A549 treated with DMSO at 1 μM for 4 hours (cell line): ENCODE measurements around the gene ZNF426. TPM values are rescaled to one million over a fixed set of nuclear protein-coding genes. Genes with fewer than 3 reads are reported as not detected.

Experiments
- total RNA-seq: library from RNA; stranded (reverse); fragments of 200-300 nt; extraction: Qiagen RNA extraction; gene quantifications from 5 replicates; pipeline ENCODE4 v1.2.3, GENCODE V29; 2022; ENCODE audit warnings: low read depth

Gene ZNF426
- 0.90 to 1.5 TPM (median 1.0 TPM) in 5 replicates for total RNA-seq

DNA sequence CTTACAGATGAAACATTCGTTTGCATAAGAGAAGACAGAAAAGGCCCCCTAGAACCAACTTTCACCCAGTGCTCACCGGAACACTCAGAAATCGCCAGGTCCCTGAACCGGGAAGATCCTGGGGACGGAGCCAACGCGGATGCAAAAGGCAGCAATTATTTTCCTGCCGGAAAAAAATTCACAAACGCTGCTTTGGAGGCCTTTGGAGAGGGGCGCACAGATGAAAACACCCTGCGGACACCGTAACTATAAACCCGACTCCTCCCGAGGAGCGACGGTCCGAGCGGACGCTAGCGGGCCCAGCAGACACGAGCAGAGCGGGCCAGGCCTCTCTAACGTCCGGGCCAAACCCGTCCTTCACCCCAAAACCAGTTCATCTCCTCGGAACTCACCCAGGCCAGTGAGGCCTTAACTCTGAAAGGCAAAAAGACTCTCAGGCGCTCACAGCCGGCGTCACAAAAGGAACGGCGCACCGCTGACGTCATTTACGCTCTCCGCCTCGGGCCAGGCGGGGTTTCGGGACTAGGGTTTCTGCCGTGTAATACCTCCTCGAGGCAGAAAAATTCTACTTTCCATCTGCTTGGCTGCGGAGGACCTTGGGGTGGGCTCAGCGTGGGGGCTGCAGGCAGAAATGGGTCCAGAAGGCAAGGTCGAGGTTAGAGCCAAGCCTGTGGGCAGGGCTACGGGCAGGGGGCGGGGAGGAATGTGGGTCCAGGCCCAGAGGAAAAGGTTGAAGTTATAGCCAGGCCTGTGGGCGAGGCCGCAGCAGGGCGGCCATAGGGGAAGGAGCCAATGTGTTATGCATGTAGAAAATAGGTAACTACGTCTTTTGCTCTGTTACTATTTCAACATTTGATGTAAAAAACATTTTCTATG, at the start of gene ZNF426:
Gene ZNF426, minus strand, starts transcription at position 463 of the 876 bp plus-strand sequence. CDS start 2,413 bp downstream, outside the sequence.

GRCh38 chr19:9584073-9584833, 45.8 kb upstream of the ZNF426 start, which contains the start of gene ZNF121:
Gene ZNF121, minus strand, starts transcription at chr19:9584504. Its CDS starts 16,407 bp downstream, at chr19:9568097.

GRCh38 chr19:9498183-9498902, 40.1 kb downstream of the ZNF426 start, which contains the start of gene ZNF560:
Gene ZNF560, minus strand, starts transcription at chr19:9498616. Its CDS starts 23,303 bp downstream, at chr19:9475313.

Other genes starting within 250 kb of the ZNF426 start
- 0.95 to 1.9 TPM (median 1.5 TPM) in 5 replicates for gene ZNF699, start 228.8 kb downstream of the ZNF426 start, total RNA-seq
- gene ZNF559, start 214.5 kb downstream of the ZNF426 start, total RNA-seq = 3.6 to 6.4 TPM (median 5.7 TPM) in 5 replicates
- 0.38 to 0.53 TPM (median 0.43 TPM) in 5 replicates for gene ZNF177, start 175.6 kb downstream of the ZNF426 start, total RNA-seq
- gene ZNF266, start 103.1 kb downstream of the ZNF426 start, total RNA-seq = 3.3 to 4.1 TPM (median 3.8 TPM) in 5 replicates
- gene ZNF560, start 40.0 kb downstream of the ZNF426 start, total RNA-seq = not detected in 5 replicates
- 3.6 to 4.8 TPM (median 4.1 TPM) in 5 replicates for gene ZNF121, start 45.9 kb upstream of the ZNF426 start, total RNA-seq
- gene ZNF561, start 82.6 kb upstream of the ZNF426 start, total RNA-seq = 8.2 to 11.6 TPM (median 10.6 TPM) in 5 replicates
- 6.7 to 9.0 TPM (median 7.6 TPM) in 5 replicates for gene ZNF562, start 136.5 kb upstream of the ZNF426 start, total RNA-seq
- gene ZNF846, start 230.1 kb upstream of the ZNF426 start, total RNA-seq = 0.81 to 2.1 TPM (median 1.2 TPM) in 5 replicates